HCT116 (cell line): Measurements from ENCODE around the gene MPPED1. TPM values are rescaled to one million over a fixed set of nuclear protein-coding genes. Genes with fewer than 3 reads are reported as not detected.

Experiments used
- ATAC-seq: fragments of 200-7000 bp; cut with Tn5 transposase; 2 replicates; pipeline ENCODE4 v1.9.1; 2020; ENCODE audit warnings: mild to moderate bottlenecking, moderate library complexity
- BruUV-seq: library from RNA; stranded (reverse); fragments of 400-500 nt; replicated peaks from 2 replicates; lab custom pipeline; 2021; lab: Mats Ljungman, UMichigan
- CTCF ChIA-PET: fragments of 300-600 bp; sonication (Branson Sonifier 250); formaldehyde crosslinking; loops from one replicate; lab custom pipeline; 2021; ENCODE audit warnings: antibody characterized with exemption; lab: Charles Lee
- POLR2A ChIA-PET: fragments of 300-600, 350-600 bp; sonication (Branson Sonifier 250); formaldehyde crosslinking; loops from one replicate; lab custom pipeline; 2021; ENCODE audit warnings: antibody characterized with exemption; lab: Charles Lee
- RAD21 ChIA-PET, 2 experiments: fragments of 300-600 bp; sonication (Branson Sonifier 250); formaldehyde crosslinking; loops; one replicate each; lab custom pipeline; 2023; ENCODE audit warnings: low total read pairs in 2 of 2; ENCODE audit not compliant: uncharacterized antibody in 2 of 2, unreplicated experiment in 2 of 2, low non-redundant PET in 1 of 2; lab: Charles Lee
- DNase-seq: peaks from one replicate; pipeline ENCODE4 v3.0.0-alpha.2; 2010; ENCODE audit warnings: low read depth, low spot score
- H2AFZ ChIP-seq: fragments of 200-600 bp; shearing (Covaris generic), sonication (generic); 2 replicates; pipeline ENCODE4 v1.6.1; 2017; ENCODE audit warnings: low read depth, mixed run types, mixed read lengths, antibody characterized with exemption, low read length; ENCODE audit not compliant: poor library complexity, severe bottlenecking
- H3K27ac ChIP-seq: 2 replicates; pipeline ENCODE4 v1.5.1; 2012; ENCODE audit warnings: low read depth, low read length
- H3K27me3 ChIP-seq: fragments of 200-600 bp; sonication (generic); 2 replicates; pipeline ENCODE4 v1.6.1; 2016; ENCODE audit warnings: mixed run types, low read length, mixed read lengths; ENCODE audit not compliant: insufficient read depth
- H3K36me3 ChIP-seq, 2 experiments: fragments of 200-500 bp in 1 of 2; fragments of 200-600 bp in 1 of 2; sonication (Bioruptor generic) in 1 of 2; sonication (generic) in 1 of 2; 2 replicates each; pipeline versions ENCODE4 v1.5.1 to v1.6.1; 2014 to 2016; ENCODE audit warnings: low read length in 2 of 2, inconsistent platforms in 1 of 2, mixed read lengths in 1 of 2, mixed run types in 1 of 2; ENCODE audit not compliant: insufficient read depth in 2 of 2, control insufficient read depth in 1 of 2
- H3K4me1 ChIP-seq, 2 experiments: fragments of 200-600 bp in 1 of 2; sonication (generic) in 1 of 2; 2 replicates each; pipeline versions ENCODE4 v1.5.1 to v1.6.1; 2012 to 2017; ENCODE audit warnings: low read length in 2 of 2, inconsistent platforms in 1 of 2, mild to moderate bottlenecking in 1 of 2, mixed read lengths in 1 of 2, mixed run types in 1 of 2, moderate library complexity in 1 of 2; ENCODE audit not compliant: insufficient read depth in 2 of 2, control insufficient read depth in 1 of 2
- H3K4me2 ChIP-seq: fragments of 200-600 bp; sonication (generic); 2 replicates; pipeline ENCODE4 v1.6.1; 2017; ENCODE audit warnings: mixed run types, low read length, mixed read lengths
- H3K4me3 ChIP-seq, 2 experiments: fragments of 200-600 bp in 1 of 2; sonication (generic) in 1 of 2; replicated peaks in 1 of 2; 2 replicates each; pipeline ENCODE4 v1.5.1; 2011 to 2016; ENCODE audit warnings: low read length in 2 of 2, control low read depth in 1 of 2, low read depth in 1 of 2, mild to moderate bottlenecking in 1 of 2, mixed read lengths in 1 of 2, mixed run types in 1 of 2
- H3K79me2 ChIP-seq: fragments of 200-600 bp; sonication (generic); 2 replicates; pipeline ENCODE4 v1.6.1; 2017; ENCODE audit warnings: mild to moderate bottlenecking, mixed run types, low read length, moderate library complexity, mixed read lengths; ENCODE audit not compliant: insufficient read depth
- H3K9ac ChIP-seq: fragments of 200-600 bp; sonication (generic); 2 replicates; pipeline ENCODE4 v1.6.1; 2016; ENCODE audit warnings: low read length, mixed read lengths
- H3K9me2 ChIP-seq: fragments of 200-600 bp; sonication (generic), shearing (Covaris generic); 2 replicates; pipeline ENCODE4 v1.6.1; 2017; ENCODE audit warnings: mixed run types, mild to moderate bottlenecking, moderate library complexity; ENCODE audit not compliant: insufficient read depth
- H3K9me3 ChIP-seq, 2 experiments: fragments of 200-500 bp in 1 of 2; fragments of 200-600 bp in 1 of 2; sonication (Bioruptor generic) in 1 of 2; sonication (generic) in 1 of 2; 2 replicates each; pipeline ENCODE4 v1.6.1; 2014 to 2017; ENCODE audit warnings: low read length in 2 of 2, mixed read lengths in 2 of 2, inconsistent platforms in 1 of 2, low read depth in 1 of 2, mild to moderate bottlenecking in 1 of 2, mixed run types in 1 of 2, moderate library complexity in 1 of 2; ENCODE audit not compliant: control insufficient read depth in 1 of 2, insufficient read depth in 1 of 2
- H4K20me1 ChIP-seq: fragments of 200-600 bp; sonication (generic), shearing (Covaris generic); 2 replicates; pipeline ENCODE4 v1.6.1; 2017; ENCODE audit warnings: mixed run types, mild to moderate bottlenecking, moderate library complexity; ENCODE audit not compliant: insufficient read depth
- EZH2phosphoT487 ChIP-seq: fragments of 200-600 bp; IDR thresholded peaks from 2 replicates; pipeline ENCODE4 v1.6.1; 2018; ENCODE audit warnings: antibody characterized with exemption, borderline replicate concordance
- FOSL1 ChIP-seq: IDR thresholded peaks from 2 replicates; pipeline ENCODE4 v1.6.1; 2012; ENCODE audit warnings: low read depth
- POLR2A ChIP-seq: IDR thresholded peaks from 2 replicates; pipeline ENCODE4 v1.7.0; 2011; ENCODE audit warnings: borderline replicate concordance; ENCODE audit not compliant: insufficient read depth, insufficient read length; ENCODE audit errors: extremely low read depth
- RAD21 ChIP-seq: IDR thresholded peaks from 2 replicates; pipeline ENCODE4 v1.6.1; 2012; ENCODE audit warnings: low read depth, mild to moderate bottlenecking
- TCF7L2 ChIP-seq: IDR thresholded peaks from 2 replicates; pipeline ENCODE4 v1.7.0; 2011; ENCODE audit warnings: borderline replicate concordance, inconsistent platforms; ENCODE audit not compliant: insufficient read depth, insufficient read length; ENCODE audit errors: extremely low read depth
- YY1 ChIP-seq: IDR thresholded peaks from 2 replicates; pipeline ENCODE4 v1.6.1; 2011; ENCODE audit warnings: low read length, low read depth, moderate library complexity, mild to moderate bottlenecking; ENCODE audit not compliant: insufficient replicate concordance; ENCODE audit errors: extremely low read depth
- intact Hi-C: fragments of 100-400 bp; cut with micrococcal nuclease; formaldehyde crosslinking; loops from 2 replicates; pipeline ENCODE4 v1.10.0; 2022
- total RNA-seq: library from RNA; stranded (reverse); gene quantifications from one replicate; pipeline ENCODE4 v1.2.1, GENCODE V29; 2021; ENCODE audit not compliant: unreplicated experiment
- TF ChIP-seq, protein P1 (sequence below): IDR thresholded peaks from 2 replicates; pipeline ENCODE4 v1.6.1; 2012; ENCODE audit warnings: low read depth
- TF ChIP-seq, protein P2 (sequence below): IDR thresholded peaks from 2 replicates; pipeline ENCODE4 v1.6.1; 2011; ENCODE audit warnings: mild to moderate bottlenecking, low read length, moderate library complexity; ENCODE audit not compliant: insufficient replicate concordance; ENCODE audit errors: extremely low read depth
- TF ChIP-seq, protein P3 (sequence below): IDR thresholded peaks from 2 replicates; pipeline ENCODE4 v1.6.1; 2012

MPPED1 gene
- total RNA-seq, 1 experiment from 2014 or later = not detected

DNA sequence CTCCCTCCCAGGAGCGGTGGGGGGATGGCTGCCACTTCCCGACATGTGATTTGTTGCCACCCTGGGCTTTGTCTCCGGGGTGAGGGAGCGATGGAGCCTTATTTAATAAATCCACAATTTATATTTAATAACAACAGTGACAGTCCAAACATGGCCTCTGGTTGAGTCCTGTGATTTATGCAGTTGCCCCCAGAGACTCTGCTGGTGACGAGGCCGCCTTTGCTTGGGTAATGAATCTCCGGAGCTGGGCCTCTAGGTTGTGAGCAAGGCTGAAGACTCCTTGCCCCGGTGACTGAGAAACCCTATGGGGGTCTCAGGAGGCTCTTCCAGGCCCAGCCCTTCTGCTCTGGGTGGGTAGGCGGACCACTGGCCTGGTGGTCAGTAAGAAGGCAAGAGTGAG lies 16.7 kb downstream of the MPPED1 start (continued):
- TF ChIP-seq, protein P1, sequence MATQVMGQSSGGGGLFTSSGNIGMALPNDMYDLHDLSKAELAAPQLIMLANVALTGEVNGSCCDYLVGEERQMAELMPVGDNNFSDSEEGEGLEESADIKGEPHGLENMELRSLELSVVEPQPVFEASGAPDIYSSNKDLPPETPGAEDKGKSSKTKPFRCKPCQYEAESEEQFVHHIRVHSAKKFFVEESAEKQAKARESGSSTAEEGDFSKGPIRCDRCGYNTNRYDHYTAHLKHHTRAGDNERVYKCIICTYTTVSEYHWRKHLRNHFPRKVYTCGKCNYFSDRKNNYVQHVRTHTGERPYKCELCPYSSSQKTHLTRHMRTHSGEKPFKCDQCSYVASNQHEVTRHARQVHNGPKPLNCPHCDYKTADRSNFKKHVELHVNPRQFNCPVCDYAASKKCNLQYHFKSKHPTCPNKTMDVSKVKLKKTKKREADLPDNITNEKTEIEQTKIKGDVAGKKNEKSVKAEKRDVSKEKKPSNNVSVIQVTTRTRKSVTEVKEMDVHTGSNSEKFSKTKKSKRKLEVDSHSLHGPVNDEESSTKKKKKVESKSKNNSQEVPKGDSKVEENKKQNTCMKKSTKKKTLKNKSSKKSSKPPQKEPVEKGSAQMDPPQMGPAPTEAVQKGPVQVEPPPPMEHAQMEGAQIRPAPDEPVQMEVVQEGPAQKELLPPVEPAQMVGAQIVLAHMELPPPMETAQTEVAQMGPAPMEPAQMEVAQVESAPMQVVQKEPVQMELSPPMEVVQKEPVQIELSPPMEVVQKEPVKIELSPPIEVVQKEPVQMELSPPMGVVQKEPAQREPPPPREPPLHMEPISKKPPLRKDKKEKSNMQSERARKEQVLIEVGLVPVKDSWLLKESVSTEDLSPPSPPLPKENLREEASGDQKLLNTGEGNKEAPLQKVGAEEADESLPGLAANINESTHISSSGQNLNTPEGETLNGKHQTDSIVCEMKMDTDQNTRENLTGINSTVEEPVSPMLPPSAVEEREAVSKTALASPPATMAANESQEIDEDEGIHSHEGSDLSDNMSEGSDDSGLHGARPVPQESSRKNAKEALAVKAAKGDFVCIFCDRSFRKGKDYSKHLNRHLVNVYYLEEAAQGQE = no peak
- TF ChIP-seq YY1 = no peak
- TF ChIP-seq, protein P2, sequence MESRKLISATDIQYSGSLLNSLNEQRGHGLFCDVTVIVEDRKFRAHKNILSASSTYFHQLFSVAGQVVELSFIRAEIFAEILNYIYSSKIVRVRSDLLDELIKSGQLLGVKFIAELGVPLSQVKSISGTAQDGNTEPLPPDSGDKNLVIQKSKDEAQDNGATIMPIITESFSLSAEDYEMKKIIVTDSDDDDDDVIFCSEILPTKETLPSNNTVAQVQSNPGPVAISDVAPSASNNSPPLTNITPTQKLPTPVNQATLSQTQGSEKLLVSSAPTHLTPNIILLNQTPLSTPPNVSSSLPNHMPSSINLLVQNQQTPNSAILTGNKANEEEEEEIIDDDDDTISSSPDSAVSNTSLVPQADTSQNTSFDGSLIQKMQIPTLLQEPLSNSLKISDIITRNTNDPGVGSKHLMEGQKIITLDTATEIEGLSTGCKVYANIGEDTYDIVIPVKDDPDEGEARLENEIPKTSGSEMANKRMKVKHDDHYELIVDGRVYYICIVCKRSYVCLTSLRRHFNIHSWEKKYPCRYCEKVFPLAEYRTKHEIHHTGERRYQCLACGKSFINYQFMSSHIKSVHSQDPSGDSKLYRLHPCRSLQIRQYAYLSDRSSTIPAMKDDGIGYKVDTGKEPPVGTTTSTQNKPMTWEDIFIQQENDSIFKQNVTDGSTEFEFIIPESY = no peak

DNA sequence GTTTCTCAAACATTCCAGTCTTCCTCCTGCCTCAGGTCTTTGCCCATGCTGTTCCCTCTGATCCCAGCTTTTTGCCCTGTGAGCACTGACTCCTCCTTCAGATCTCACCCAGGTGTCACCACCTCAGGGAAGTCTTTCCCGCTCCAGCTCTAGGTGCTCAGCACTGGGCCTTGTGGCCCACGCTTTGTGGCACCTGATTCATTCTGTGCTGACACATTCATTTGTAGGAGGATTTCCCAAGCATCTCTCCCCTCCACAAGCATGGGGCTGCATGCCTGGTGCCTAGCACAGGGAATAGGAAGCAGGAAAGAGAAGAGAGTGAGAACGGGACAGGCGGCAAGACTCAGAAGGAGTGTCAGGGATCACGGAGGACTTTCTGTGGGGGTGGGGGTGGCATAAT lies 17.6 kb downstream of the MPPED1 start:
- CTCF ChIA-PET = no interaction called here
- no peak for DNase-seq
- intact Hi-C loops = no loop called here

More for the DNA sequence above, 17.6 kb downstream of the MPPED1 start:
- Histone ChIP-seq H3K9me3 (no peaks in the 10 kb centered on the region), H2AFZ (no peak overlapping the region), H4K20me1 (no peaks in the 10 kb centered on the region), H3K4me3 (no peak overlapping the region), H3K9ac (no peak overlapping the region), H3K27ac (no peak overlapping the region), H3K36me3 (no peaks in the 10 kb centered on the region), H3K27me3 (peaks cover 30% of the 10 kb centered on the region), H3K79me2 (no peaks in the 10 kb centered on the region), H3K4me1 (no peaks in the 10 kb centered on the region), H3K9me2 (no peaks in the 10 kb centered on the region), H3K4me2 (no peak overlapping the region)
- RAD21 ChIA-PET = no interaction called here
- POLR2A ChIA-PET = no interaction called here
- no peak for TF ChIP-seq FOSL1
- TF ChIP-seq EZH2phosphoT487 = no peak
- TF ChIP-seq, protein P3, sequence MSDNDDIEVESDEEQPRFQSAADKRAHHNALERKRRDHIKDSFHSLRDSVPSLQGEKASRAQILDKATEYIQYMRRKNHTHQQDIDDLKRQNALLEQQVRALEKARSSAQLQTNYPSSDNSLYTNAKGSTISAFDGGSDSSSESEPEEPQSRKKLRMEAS = no peak
- TF ChIP-seq RAD21 = no peak
- TF ChIP-seq TCF7L2 = no peak
- TF ChIP-seq POLR2A = no peak
- BruUV-seq = no TSS peak
- no peak for ATAC-seq
